ENCODE measurements around the gene RAC2.
A peak's percentile ranks its signal among the peaks of the same experiment; 100 is the strongest.

DNA sequence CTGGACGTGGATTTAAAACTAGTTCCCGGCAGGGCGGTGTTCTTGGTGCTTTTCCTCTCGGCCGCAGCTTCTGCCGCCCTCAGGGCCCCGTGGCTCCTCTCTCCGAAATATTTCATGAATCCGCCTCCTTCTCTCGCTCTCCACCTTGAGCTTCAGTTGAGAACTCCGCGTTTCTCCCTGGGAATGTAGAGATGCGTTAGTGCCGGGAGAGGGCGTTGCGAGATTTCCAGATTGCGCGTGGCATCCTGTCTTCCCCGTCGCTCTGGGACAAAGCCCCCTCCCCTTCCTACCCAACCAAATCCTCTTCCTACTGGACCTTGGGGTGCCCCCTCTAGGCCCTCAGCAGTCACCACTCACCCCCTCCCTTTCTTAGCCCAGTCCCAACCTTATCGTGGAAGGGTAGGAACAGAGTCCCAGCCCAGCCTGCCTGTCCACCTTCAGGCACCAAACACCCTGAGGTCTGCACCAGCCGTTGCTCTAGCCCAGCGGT lies 15.5 kb upstream of the RAC2 start:
- TF ChIP-seq, protein P1, sequence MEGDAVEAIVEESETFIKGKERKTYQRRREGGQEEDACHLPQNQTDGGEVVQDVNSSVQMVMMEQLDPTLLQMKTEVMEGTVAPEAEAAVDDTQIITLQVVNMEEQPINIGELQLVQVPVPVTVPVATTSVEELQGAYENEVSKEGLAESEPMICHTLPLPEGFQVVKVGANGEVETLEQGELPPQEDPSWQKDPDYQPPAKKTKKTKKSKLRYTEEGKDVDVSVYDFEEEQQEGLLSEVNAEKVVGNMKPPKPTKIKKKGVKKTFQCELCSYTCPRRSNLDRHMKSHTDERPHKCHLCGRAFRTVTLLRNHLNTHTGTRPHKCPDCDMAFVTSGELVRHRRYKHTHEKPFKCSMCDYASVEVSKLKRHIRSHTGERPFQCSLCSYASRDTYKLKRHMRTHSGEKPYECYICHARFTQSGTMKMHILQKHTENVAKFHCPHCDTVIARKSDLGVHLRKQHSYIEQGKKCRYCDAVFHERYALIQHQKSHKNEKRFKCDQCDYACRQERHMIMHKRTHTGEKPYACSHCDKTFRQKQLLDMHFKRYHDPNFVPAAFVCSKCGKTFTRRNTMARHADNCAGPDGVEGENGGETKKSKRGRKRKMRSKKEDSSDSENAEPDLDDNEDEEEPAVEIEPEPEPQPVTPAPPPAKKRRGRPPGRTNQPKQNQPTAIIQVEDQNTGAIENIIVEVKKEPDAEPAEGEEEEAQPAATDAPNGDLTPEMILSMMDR (conservative IDR thresholded peaks at IDR 0.05): peak; percentile 81
- TF ChIP-seq ZFX (IDR thresholded peaks at IDR 0.05): no peak

All from C4-2B (cell line).